Right kidney (tissue), 9 donors: ENCODE results near the gene HOXB2.
A peak's percentile ranks its signal among the peaks of the same experiment; 100 is the strongest.

Experiments used
- DNase-seq: peaks from one replicate; pipeline ENCODE4 v3.0.0-alpha.2; 2016
- long read RNA-seq, 8 donors: transcript quantifications; one replicate each; lab custom pipeline, GENCODE V29; 2026

Gene HOXB2
- long read RNA-seq, donor 1, transcript HOXB2-201 (2 exons, 1,562 nt), result major isoform, 31 of 32 reads
- long read RNA-seq, donor 1, partial matches to known transcripts, result 0 of 32 reads
- long read RNA-seq, donor 1, other reads (novel, unspliced or antisense), result 0 of 32 reads
- long read RNA-seq, donor 2, transcript HOXB2-201 (2 exons, 1,562 nt), result major isoform, 24 of 25 reads
- long read RNA-seq, donor 2, partial matches to known transcripts, result 0 of 25 reads
- long read RNA-seq, donor 2, other reads (novel, unspliced or antisense), result 0 of 25 reads
- long read RNA-seq, donor 3, transcript HOXB2-201 (2 exons, 1,562 nt), result major isoform, 15 of 15 reads
- long read RNA-seq, donor 3, partial matches to known transcripts, result 0 of 15 reads
- long read RNA-seq, donor 3, other reads (novel, unspliced or antisense), result 0 of 15 reads
- long read RNA-seq, donor 4, transcript HOXB2-201 (2 exons, 1,562 nt), result major isoform, 17 of 17 reads
- long read RNA-seq, donor 4, partial matches to known transcripts, result 0 of 17 reads
- long read RNA-seq, donor 4, other reads (novel, unspliced or antisense), result 0 of 17 reads
- long read RNA-seq, donor 5, transcript HOXB2-201 (2 exons, 1,562 nt), result major isoform, 38 of 44 reads
- long read RNA-seq, donor 5, partial matches to known transcripts, result 0 of 44 reads
- long read RNA-seq, donor 5, other reads (novel, unspliced or antisense), result 6 of 44 reads
- long read RNA-seq, donor 6, transcript HOXB2-201 (2 exons, 1,562 nt), result major isoform, 30 of 36 reads
- long read RNA-seq, donor 6, partial matches to known transcripts, result 0 of 36 reads
- long read RNA-seq, donor 6, other reads (novel, unspliced or antisense), result 6 of 36 reads
- long read RNA-seq, donor 7, result 0 reads
- long read RNA-seq, donor 8, transcript HOXB2-201 (2 exons, 1,562 nt), result major isoform, 32 of 32 reads
- long read RNA-seq, donor 8, partial matches to known transcripts, result 0 of 32 reads
- long read RNA-seq, donor 8, other reads (novel, unspliced or antisense), result 0 of 32 reads

GRCh38 chr17:48545022-48545375 is at the start of gene HOXB2:
Gene HOXB2 (minus strand): TSS chr17:48545109. CDS start chr17:48544911, 198 bp downstream.
- peak; percentile 78 for DNase-seq

- peak; percentile 94 for DNase-seq
Measured at GRCh38 chr17:48593840-48594537, 49.1 kb upstream of the HOXB2 start.

- DNase-seq, result peak; percentile 82
Measured at GRCh38 chr17:48593126-48593829, 48.4 kb upstream of the HOXB2 start, which contains the start of gene HOXB5. Gene HOXB5 (minus strand): TSS chr17:48593779. CDS start chr17:48593682, 97 bp downstream.

GRCh38 chr17:48592577-48592976 is 47.7 kb upstream of the HOXB2 start:
- no peak for DNase-seq

GRCh38 chr17:48592057-48592514 is 47.2 kb upstream of the HOXB2 start:
- DNase-seq, result no peak

- DNase-seq, result no peak
Measured at GRCh38 chr17:48591255-48592056, 46.5 kb upstream of the HOXB2 start.

GRCh38 chr17:48590607-48591161 is 45.8 kb upstream of the HOXB2 start:
- DNase-seq, result no peak

- peak; percentile 85 for DNase-seq
Measured at GRCh38 chr17:48589831-48590606, 45.1 kb upstream of the HOXB2 start, which contains the start of gene HOXB3. Gene HOXB3 (minus strand): TSS chr17:48590241. CDS start chr17:48552474, 37,767 bp downstream.

GRCh38 chr17:48589060-48589830 is 44.3 kb upstream of the HOXB2 start:
- DNase-seq, result no peak

GRCh38 chr17:48588528-48588927 is 43.6 kb upstream of the HOXB2 start:
- DNase-seq, result no peak

GRCh38 chr17:48588074-48588415 is 43.1 kb upstream of the HOXB2 start:
- no peak for DNase-seq

- peak; percentile 78 for DNase-seq
Measured at GRCh38 chr17:48587276-48588073, 42.6 kb upstream of the HOXB2 start.

- peak; percentile 77 for DNase-seq
Measured at GRCh38 chr17:48586355-48587258, 41.7 kb upstream of the HOXB2 start.

- DNase-seq, result no peak
Measured at GRCh38 chr17:48584223-48584741, 39.4 kb upstream of the HOXB2 start.

- no peak for DNase-seq
Measured at GRCh38 chr17:48583708-48584222, 38.9 kb upstream of the HOXB2 start.

- DNase-seq, result no peak
Measured at GRCh38 chr17:48582750-48583069, 37.8 kb upstream of the HOXB2 start.
